ENCODE measurements around the gene CLMP.

DNA sequence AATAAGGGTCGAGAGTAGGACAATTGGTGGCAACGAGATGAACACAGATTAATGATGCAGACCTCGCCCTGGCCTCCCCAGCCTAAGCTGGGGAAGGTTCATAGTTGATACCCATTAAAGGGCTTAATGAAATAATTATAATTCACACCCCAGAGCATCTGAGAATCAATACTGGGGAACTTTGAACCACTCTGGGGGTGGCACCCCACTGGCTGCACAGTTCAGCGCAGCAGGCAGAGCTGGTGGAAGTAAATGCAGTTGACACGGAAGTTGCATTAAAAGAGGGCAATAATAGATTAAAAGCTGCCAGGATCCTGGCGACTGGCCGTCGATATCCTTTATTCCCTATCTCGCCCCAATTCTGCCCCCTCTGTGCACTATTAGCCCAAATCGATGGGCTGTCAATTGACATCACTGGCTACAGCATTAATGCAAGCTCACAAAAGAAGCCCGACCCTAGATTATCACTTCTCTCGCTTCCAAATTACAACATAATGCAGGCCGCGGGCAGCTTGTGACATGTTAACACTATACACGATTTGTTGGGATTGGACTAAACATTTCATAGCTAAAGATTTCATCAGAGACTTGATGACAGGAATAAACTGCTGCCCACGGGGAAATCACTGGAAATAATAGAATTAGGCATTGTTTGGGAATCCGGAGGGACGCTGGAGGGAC lies 147.6 kb downstream of the CLMP start:
- TF ChIP-seq, protein P1, sequence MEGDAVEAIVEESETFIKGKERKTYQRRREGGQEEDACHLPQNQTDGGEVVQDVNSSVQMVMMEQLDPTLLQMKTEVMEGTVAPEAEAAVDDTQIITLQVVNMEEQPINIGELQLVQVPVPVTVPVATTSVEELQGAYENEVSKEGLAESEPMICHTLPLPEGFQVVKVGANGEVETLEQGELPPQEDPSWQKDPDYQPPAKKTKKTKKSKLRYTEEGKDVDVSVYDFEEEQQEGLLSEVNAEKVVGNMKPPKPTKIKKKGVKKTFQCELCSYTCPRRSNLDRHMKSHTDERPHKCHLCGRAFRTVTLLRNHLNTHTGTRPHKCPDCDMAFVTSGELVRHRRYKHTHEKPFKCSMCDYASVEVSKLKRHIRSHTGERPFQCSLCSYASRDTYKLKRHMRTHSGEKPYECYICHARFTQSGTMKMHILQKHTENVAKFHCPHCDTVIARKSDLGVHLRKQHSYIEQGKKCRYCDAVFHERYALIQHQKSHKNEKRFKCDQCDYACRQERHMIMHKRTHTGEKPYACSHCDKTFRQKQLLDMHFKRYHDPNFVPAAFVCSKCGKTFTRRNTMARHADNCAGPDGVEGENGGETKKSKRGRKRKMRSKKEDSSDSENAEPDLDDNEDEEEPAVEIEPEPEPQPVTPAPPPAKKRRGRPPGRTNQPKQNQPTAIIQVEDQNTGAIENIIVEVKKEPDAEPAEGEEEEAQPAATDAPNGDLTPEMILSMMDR (IDR thresholded peaks at IDR 0.05; ENCODE audit: extremely low read depth in 1 of 2, insufficient read depth in 1 of 2, low read depth in 1 of 2, low read length in 2 of 2) = no peak
- TF ChIP-seq POLR2AphosphoS5 (IDR thresholded peaks at IDR 0.05; ENCODE audit: insufficient read depth, low read depth, low read length) = no peak
- no peak for TF ChIP-seq EZH2 (IDR thresholded peaks at IDR 0.05; ENCODE audit: borderline replicate concordance, low read depth, low read length, severe bottlenecking)
- TF ChIP-seq MYC (IDR thresholded peaks at IDR 0.05; ENCODE audit: low read depth, low read length) = no peak
- TF ChIP-seq POLR2A (IDR thresholded peaks at IDR 0.05; ENCODE audit: low read depth, low read length) = no peak
- TF ChIP-seq GATA2 (IDR thresholded peaks at IDR 0.05; ENCODE audit: insufficient read depth, insufficient read length, low read depth, low read length) = no peak
